Measurements from ENCODE around the gene TXNDC17. TPM values are rescaled to one million over a fixed set of nuclear protein-coding genes. Genes with fewer than 3 reads are reported as not detected.

TXNDC17 gene
- total and polyA plus RNA-seq, 2 of the 13 experiments (the other 11 are each of a cell fraction or from before 2014, with no cell fraction given): 188 to 266 TPM

DNA sequence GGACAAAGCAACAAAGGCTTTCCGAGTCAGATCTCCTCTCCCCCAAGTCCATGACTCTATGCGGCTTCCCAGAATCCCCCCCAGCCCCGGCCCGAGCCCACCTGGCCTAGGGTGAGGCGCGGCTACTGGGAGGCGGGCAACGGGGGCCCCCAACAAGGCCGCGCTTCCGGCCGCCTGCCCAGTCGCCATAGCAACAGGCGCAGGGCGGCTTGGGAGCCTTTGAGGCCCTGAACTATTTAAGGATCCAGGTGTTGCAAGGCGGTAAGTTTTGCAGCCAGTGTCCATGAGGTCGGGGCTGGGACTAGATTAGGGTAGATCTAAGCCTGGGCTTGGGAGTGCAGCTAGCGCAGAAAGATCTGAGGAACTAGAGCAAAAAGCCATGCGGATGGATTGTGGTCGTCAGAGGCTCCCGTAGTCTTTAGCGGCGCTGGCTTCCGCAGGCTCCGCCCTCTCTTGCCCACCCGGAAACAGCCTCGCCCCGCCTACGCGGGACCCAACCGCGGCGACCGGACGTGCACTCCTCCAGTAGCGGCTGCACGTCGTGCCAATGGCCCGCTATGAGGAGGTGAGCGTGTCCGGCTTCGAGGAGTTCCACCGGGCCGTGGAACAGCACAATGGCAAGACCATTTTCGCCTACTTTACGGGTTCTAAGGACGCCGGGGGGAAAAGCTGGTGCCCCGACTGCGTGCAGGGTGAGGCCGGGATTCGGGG, at the start of gene TXNDC17, which contains the start of gene KIAA0753 (continued):
- no peak; the same call in 1 of the 2 replicates for TF ChIP-seq ZNF275 (CRISPR knock-in tag; IDR thresholded peaks at IDR 0.05; ENCODE audit: borderline replicate concordance)
- TF ChIP-seq SIN3A (IDR thresholded peaks at IDR 0.05; ENCODE audit: borderline replicate concordance, low read depth, low read length): peak; percentile 95
- peak; percentile 18 for TF ChIP-seq MED8 (CRISPR knock-in tag; IDR thresholded peaks at IDR 0.05; ENCODE audit: insufficient replicate concordance)
- 0 out of 2 replicates have a peak, but pooled peaks have one; percentile 39 for TF ChIP-seq JUN (CRISPR knock-in tag; IDR thresholded peaks at IDR 0.05)
- TF ChIP-seq, protein P1, sequence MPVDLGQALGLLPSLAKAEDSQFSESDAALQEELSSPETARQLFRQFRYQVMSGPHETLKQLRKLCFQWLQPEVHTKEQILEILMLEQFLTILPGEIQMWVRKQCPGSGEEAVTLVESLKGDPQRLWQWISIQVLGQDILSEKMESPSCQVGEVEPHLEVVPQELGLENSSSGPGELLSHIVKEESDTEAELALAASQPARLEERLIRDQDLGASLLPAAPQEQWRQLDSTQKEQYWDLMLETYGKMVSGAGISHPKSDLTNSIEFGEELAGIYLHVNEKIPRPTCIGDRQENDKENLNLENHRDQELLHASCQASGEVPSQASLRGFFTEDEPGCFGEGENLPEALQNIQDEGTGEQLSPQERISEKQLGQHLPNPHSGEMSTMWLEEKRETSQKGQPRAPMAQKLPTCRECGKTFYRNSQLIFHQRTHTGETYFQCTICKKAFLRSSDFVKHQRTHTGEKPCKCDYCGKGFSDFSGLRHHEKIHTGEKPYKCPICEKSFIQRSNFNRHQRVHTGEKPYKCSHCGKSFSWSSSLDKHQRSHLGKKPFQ (CRISPR knock-in tag; IDR thresholded peaks at IDR 0.05; ENCODE audit: insufficient replicate concordance): no peak
- TF ChIP-seq RCOR2 (CRISPR knock-in tag; IDR thresholded peaks at IDR 0.05): 0 out of 2 replicates have a peak, but pooled peaks have one; percentile 44
- TF ChIP-seq ZMYM4 (CRISPR knock-in tag; IDR thresholded peaks at IDR 0.05): peak; percentile 19; the same call in 1 of the 2 replicates
- TF ChIP-seq MTERF4 (CRISPR knock-in tag; IDR thresholded peaks at IDR 0.05): no peak; the same call in 1 of the 2 replicates
- no peak for TF ChIP-seq CCDC6 (CRISPR knock-in tag; IDR thresholded peaks at IDR 0.05)
- TF ChIP-seq NFYC (CRISPR knock-in tag; IDR thresholded peaks at IDR 0.05): peak; percentile 11; the same call in 1 of the 2 replicates
- no peak for TF ChIP-seq SNRNP70 (IDR thresholded peaks at IDR 0.05; ENCODE audit: low read depth, low read length)
- peak; percentile 60; the same call in 1 of the 2 replicates for TF ChIP-seq ZNF782 (CRISPR knock-in tag; IDR thresholded peaks at IDR 0.05; ENCODE audit: borderline replicate concordance)
- TF ChIP-seq ZNF605 (CRISPR knock-in tag; IDR thresholded peaks at IDR 0.05): peak; percentile 93
- 0 out of 2 replicates have a peak, but pooled peaks have one; percentile 14 for TF ChIP-seq ZNF737 (CRISPR knock-in tag; IDR thresholded peaks at IDR 0.05; ENCODE audit: borderline replicate concordance)
- TF ChIP-seq ESRRA (CRISPR knock-in tag; IDR thresholded peaks at IDR 0.05; ENCODE audit: low read depth): 0 out of 2 replicates have a peak, but pooled peaks have one; percentile 15
- TF ChIP-seq ZFP36L1 (CRISPR knock-in tag; IDR thresholded peaks at IDR 0.05): peak; percentile 78; the same call in 1 of the 2 replicates
- TF ChIP-seq NKX3-1 (CRISPR knock-in tag; IDR thresholded peaks at IDR 0.05): no peak
- TF ChIP-seq KLF16 (CRISPR knock-in tag; IDR thresholded peaks at IDR 0.05): peak in 1 of 2 experiments; percentile 81; a peak in 1 of 4 replicates
- TF ChIP-seq, protein P2, sequence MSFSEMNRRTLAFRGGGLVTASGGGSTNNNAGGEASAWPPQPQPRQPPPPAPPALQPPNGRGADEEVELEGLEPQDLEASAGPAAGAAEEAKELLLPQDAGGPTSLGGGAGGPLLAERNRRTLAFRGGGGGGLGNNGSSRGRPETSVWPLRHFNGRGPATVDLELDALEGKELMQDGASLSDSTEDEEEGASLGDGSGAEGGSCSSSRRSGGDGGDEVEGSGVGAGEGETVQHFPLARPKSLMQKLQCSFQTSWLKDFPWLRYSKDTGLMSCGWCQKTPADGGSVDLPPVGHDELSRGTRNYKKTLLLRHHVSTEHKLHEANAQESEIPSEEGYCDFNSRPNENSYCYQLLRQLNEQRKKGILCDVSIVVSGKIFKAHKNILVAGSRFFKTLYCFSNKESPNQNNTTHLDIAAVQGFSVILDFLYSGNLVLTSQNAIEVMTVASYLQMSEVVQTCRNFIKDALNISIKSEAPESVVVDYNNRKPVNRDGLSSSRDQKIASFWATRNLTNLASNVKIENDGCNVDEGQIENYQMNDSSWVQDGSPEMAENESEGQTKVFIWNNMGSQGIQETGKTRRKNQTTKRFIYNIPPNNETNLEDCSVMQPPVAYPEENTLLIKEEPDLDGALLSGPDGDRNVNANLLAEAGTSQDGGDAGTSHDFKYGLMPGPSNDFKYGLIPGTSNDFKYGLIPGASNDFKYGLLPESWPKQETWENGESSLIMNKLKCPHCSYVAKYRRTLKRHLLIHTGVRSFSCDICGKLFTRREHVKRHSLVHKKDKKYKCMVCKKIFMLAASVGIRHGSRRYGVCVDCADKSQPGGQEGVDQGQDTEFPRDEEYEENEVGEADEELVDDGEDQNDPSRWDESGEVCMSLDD (CRISPR knock-in tag; IDR thresholded peaks at IDR 0.05; ENCODE audit: borderline replicate concordance): no peak

Measured in HepG2 (cell line).